SU-DHL-6 (cell line): Measurements from ENCODE around the gene CLDN9.

ENCODE experiments used
- H2AFZ ChIP-seq: fragments of 200-600 bp; sonication (generic); 2 replicates; pipeline ENCODE4 v1.6.1; 2014; ENCODE audit warnings: low read depth, mild to moderate bottlenecking, moderate library complexity, mixed read lengths, antibody characterized with exemption, low read length; ENCODE audit not compliant: severe bottlenecking
- H3F3A ChIP-seq: fragments of 200-600 bp; shearing (Covaris generic); 2 replicates; pipeline ENCODE4 v1.6.0; 2016; ENCODE audit warnings: antibody characterized with exemption, mild to moderate bottlenecking; ENCODE audit not compliant: insufficient read depth
- H3K27ac ChIP-seq: fragments of 200-600 bp; sonication (generic); 2 replicates; pipeline ENCODE4 v1.5.1; 2016; ENCODE audit warnings: low read depth, mild to moderate bottlenecking, low read length, moderate library complexity, mixed read lengths
- H3K27me3 ChIP-seq: fragments of 200-600 bp; sonication (generic), shearing (Covaris generic); 2 replicates; pipeline ENCODE4 v1.6.0; 2014; ENCODE audit warnings: mild to moderate bottlenecking, low read length
- H3K36me3 ChIP-seq: fragments of 200-600 bp; sonication (generic); 2 replicates; pipeline ENCODE4 v1.6.1; 2014; ENCODE audit warnings: mild to moderate bottlenecking, low read length, mixed read lengths
- H3K4me2 ChIP-seq: fragments of 300-600, 200-600 bp; shearing (Covaris generic), sonication (generic); 2 replicates; pipeline ENCODE4 v1.6.0; 2014; ENCODE audit warnings: low read length, low read depth, mild to moderate bottlenecking; ENCODE audit not compliant: poor library complexity, severe bottlenecking
- H3K4me3 ChIP-seq: fragments of 200-600 bp; sonication (generic); 2 replicates; pipeline ENCODE4 v1.5.1; 2014; ENCODE audit warnings: antibody characterized with exemption, low read length, mild to moderate bottlenecking, mixed read lengths; ENCODE audit not compliant: insufficient read depth, poor library complexity, severe bottlenecking
- H3K79me2 ChIP-seq: fragments of 200-600 bp; sonication (generic); 2 replicates; pipeline ENCODE4 v1.6.1; 2014; ENCODE audit warnings: mild to moderate bottlenecking, low read length, moderate library complexity; ENCODE audit not compliant: insufficient read depth
- H3K9ac ChIP-seq: fragments of 200-600 bp; sonication (generic); 2 replicates; pipeline ENCODE4 v1.7.0; 2014; ENCODE audit warnings: mild to moderate bottlenecking, low read length
- H3K9me2 ChIP-seq: fragments of 200-600 bp; sonication (generic); replicated peaks from 2 replicates; pipeline ENCODE4 v1.6.1; 2014; ENCODE audit warnings: low read length; ENCODE audit not compliant: insufficient read depth
- H3K9me3 ChIP-seq: fragments of 200-600 bp; sonication (generic); 2 replicates; pipeline ENCODE4 v1.6.1; 2014; ENCODE audit warnings: low read length, mixed read lengths; ENCODE audit not compliant: insufficient read depth
- H4K20me1 ChIP-seq: fragments of 200-600 bp; sonication (generic); 2 replicates; pipeline ENCODE4 v1.6.1; 2014; ENCODE audit warnings: low read depth, mild to moderate bottlenecking, antibody characterized with exemption, low read length, moderate library complexity, mixed read lengths
- CTCF ChIP-seq: fragments of 200-600 bp; sonication (generic); IDR thresholded peaks from one replicate; pipeline ENCODE4 v1.5.1; 2017; ENCODE audit warnings: antibody characterized with exemption, mild to moderate bottlenecking, low read length, moderate library complexity; ENCODE audit not compliant: insufficient read depth, poor library complexity, severe bottlenecking
- EZH2phosphoT487 ChIP-seq: fragments of 200-600 bp; sonication (generic), shearing (Covaris generic); conservative IDR thresholded peaks from 2 replicates; pipeline ENCODE4 v1.6.1; 2018; ENCODE audit warnings: mild to moderate bottlenecking, antibody characterized with exemption, low read length, moderate library complexity, mixed read lengths

The CLDN9 gene

GRCh38 chr16:3036726-3037315, 24.1 kb downstream of the CLDN9 start, which contains the start of gene BICDL2:
BICDL2 (minus strand) TSS chr16:3036944; CDS start chr16:3035496, 1,448 bp downstream.
- no peak within 1 kb of the TSS for H3K4me3 ChIP-seq
- H3K9me3 ChIP-seq: no peaks in the 10 kb centered on the region
- no peak within 1 kb of the TSS for H3K4me2 ChIP-seq
- no peak within 1 kb of the TSS for H3K27ac ChIP-seq
- H3K9me2 ChIP-seq: no peaks in the 10 kb centered on the region
- H3K27me3 ChIP-seq: no peaks in the 10 kb centered on the region
- TF ChIP-seq EZH2phosphoT487: no peak
- H3K9ac ChIP-seq: no peak within 1 kb of the TSS
- no peaks in the 10 kb centered on the region for H3K79me2 ChIP-seq
- no peaks in the 10 kb centered on the region for H3K36me3 ChIP-seq
- no peaks in the 10 kb centered on the region for H4K20me1 ChIP-seq
- H3F3A ChIP-seq: no peaks in the 10 kb centered on the region
- no peak within 1 kb of the TSS for H2AFZ ChIP-seq

GRCh38 chr16:3038256-3038655, 25.5 kb downstream of the CLDN9 start:
- Histone ChIP-seq H3F3A (no peaks in the 10 kb centered on the region), H3K9ac (no peak overlapping the region), H2AFZ (no peak overlapping the region), H3K27me3 (no peaks in the 10 kb centered on the region), H3K36me3 (no peaks in the 10 kb centered on the region), H3K9me2 (no peaks in the 10 kb centered on the region), H3K79me2 (no peaks in the 10 kb centered on the region), H4K20me1 (no peaks in the 10 kb centered on the region), H3K4me3 (no peak overlapping the region), H3K9me3 (no peaks in the 10 kb centered on the region), H3K27ac (no peak overlapping the region), H3K4me2 (no peak overlapping the region)
- TF ChIP-seq EZH2phosphoT487: no peak
- TF ChIP-seq CTCF: no peak

- H4K20me1 ChIP-seq: no peaks in the 10 kb centered on the region
- no peaks in the 10 kb centered on the region for H3K27me3 ChIP-seq
- H3K27ac ChIP-seq: no peak overlapping the region
- no peaks in the 10 kb centered on the region for H3K36me3 ChIP-seq
- H3K9me3 ChIP-seq: no peaks in the 10 kb centered on the region
- no peak overlapping the region for H2AFZ ChIP-seq
- no peak for TF ChIP-seq EZH2phosphoT487
- TF ChIP-seq CTCF: no peak
- H3K4me2 ChIP-seq: no peak overlapping the region
- H3F3A ChIP-seq: no peaks in the 10 kb centered on the region
- H3K9ac ChIP-seq: no peak overlapping the region
- H3K9me2 ChIP-seq: no peaks in the 10 kb centered on the region
- H3K4me3 ChIP-seq: no peak overlapping the region
- no peaks in the 10 kb centered on the region for H3K79me2 ChIP-seq
Observed at GRCh38 chr16:3038896-3039295, 26.2 kb downstream of the CLDN9 start.

- Histone ChIP-seq H3K79me2 (no peaks in the 10 kb centered on the region), H3F3A (no peaks in the 10 kb centered on the region), H4K20me1 (no peaks in the 10 kb centered on the region), H3K4me3 (no peak overlapping the region), H3K9me2 (no peaks in the 10 kb centered on the region), H3K36me3 (no peaks in the 10 kb centered on the region), H3K27ac (no peak overlapping the region), H3K9ac (no peak overlapping the region), H3K9me3 (no peaks in the 10 kb centered on the region), H2AFZ (no peak overlapping the region), H3K27me3 (no peaks in the 10 kb centered on the region), H3K4me2 (no peak overlapping the region)
- TF ChIP-seq EZH2phosphoT487 (no peak), CTCF (no peak)
Observed at GRCh38 chr16:3042376-3042775, 29.7 kb downstream of the CLDN9 start.
